Mucosa of gallbladder (tissue), 1 donor: ENCODE results near the gene ZFR. TPM values are rescaled to one million over a fixed set of nuclear protein-coding genes. Genes with fewer than 3 reads are reported as not detected.
"Not testable (repeated sequence)": the region's sequence is repeated elsewhere in the genome, so short reads cannot be mapped to it uniquely, and the experiment has no call there.

Experiments
- DNase-seq: peaks from one replicate; pipeline ENCODE4 v3.0.0-alpha.2; 2020; ENCODE audit warnings: low spot score
- total RNA-seq: library from RNA; stranded (reverse); gene quantifications from one replicate; pipeline ENCODE4 v1.2.1, GENCODE V29; 2021
- donor health status: DM: no; HTN: no; CAD: no.

ZFR gene
- total RNA-seq, 1 donor from 2014 or later: 58.2 TPM

GRCh38 chr5:32450952-32451351 lies 6.4 kb upstream of the ZFR start:
- DNase-seq: no peak

GRCh38 chr5:32449262-32449661 lies 4.7 kb upstream of the ZFR start:
- no peak for DNase-seq

GRCh38 chr5:32446630-32447029 lies 2.1 kb upstream of the ZFR start:
- no peak for DNase-seq

- no peak for DNase-seq
Observed at GRCh38 chr5:32445831-32446614, 1.5 kb upstream of the ZFR start.

GRCh38 chr5:32445287-32445758 lies 783 bp upstream of the ZFR start:
- DNase-seq: no peak

GRCh38 chr5:32443541-32444430 lies 754 bp downstream of the ZFR start:
- no peak for DNase-seq

GRCh38 chr5:32443145-32443540 lies 1.4 kb downstream of the ZFR start:
- no peak for DNase-seq

- no peak for DNase-seq
Observed at GRCh38 chr5:32439086-32439642, 5.4 kb downstream of the ZFR start.

- no peak for DNase-seq
Observed at GRCh38 chr5:32436553-32437242, 7.8 kb downstream of the ZFR start.

- DNase-seq: no peak
Observed at GRCh38 chr5:32435383-32435782, 9.2 kb downstream of the ZFR start.

- DNase-seq: no peak
Observed at GRCh38 chr5:32434221-32434620, 10.3 kb downstream of the ZFR start.

- no peak for DNase-seq
Observed at GRCh38 chr5:32432633-32433032, 11.9 kb downstream of the ZFR start.

- not testable (repeated sequence) for DNase-seq
Observed at GRCh38 chr5:32430825-32431224, 13.7 kb downstream of the ZFR start.

GRCh38 chr5:32428426-32428825 lies 16.1 kb downstream of the ZFR start:
- DNase-seq: no peak

GRCh38 chr5:32426440-32427151 lies 17.9 kb downstream of the ZFR start:
- DNase-seq: no peak

- no peak for DNase-seq
Observed at GRCh38 chr5:32422697-32423096, 21.8 kb downstream of the ZFR start.

GRCh38 chr5:32421075-32421474 lies 23.5 kb downstream of the ZFR start:
- no peak for DNase-seq

- DNase-seq: no peak
Observed at GRCh38 chr5:32420506-32420905, 24.0 kb downstream of the ZFR start.

- no peak for DNase-seq
Observed at GRCh38 chr5:32419791-32420190, 24.7 kb downstream of the ZFR start.

- DNase-seq: no peak
Observed at GRCh38 chr5:32413466-32414263, 30.9 kb downstream of the ZFR start.
